ENCODE data around the gene OPCML. TPM values are rescaled to one million over a fixed set of nuclear protein-coding genes. Genes with fewer than 3 reads are reported as not detected.
A peak's percentile ranks its signal among the peaks of the same experiment; 100 is the strongest.

Gene OPCML
- total and polyA plus RNA-seq, 2 experiments from 2014 or later = 1.2 to 4.4 TPM

- TF ChIP-seq CREB1 (CRISPR knock-in tag; IDR thresholded peaks at IDR 0.05; ENCODE audit: low read depth) = no peak
- peaks cover 13% of the 10 kb centered on the region; the same call in 1 of the 2 replicates for H3K9me2 ChIP-seq (ENCODE audit: insufficient read depth)
- peaks cover 31% of the 10 kb centered on the region for H3K4me1 Mint-ChIP-seq
- no peak overlapping the region for H3K4me2 ChIP-seq
- ATAC-seq (no peak), DNase-seq (ENCODE audit: low spot score) (no peak)
- no peaks in the 10 kb centered on the region for H3K79me2 ChIP-seq (replicated peaks; ENCODE audit: insufficient read depth)
- peaks cover 9% of the 10 kb centered on the region for H3K36me3 Mint-ChIP-seq (ENCODE audit: low read depth)
- H3K4me1 ChIP-seq (ENCODE audit: insufficient read depth) = peaks cover 22% of the 10 kb centered on the region
- no peak overlapping the region for H3K27ac Mint-ChIP-seq
- no peak overlapping the region for H3K27ac ChIP-seq (ENCODE audit: low read depth)
- peaks cover 8% of the 10 kb centered on the region; the same call in 2 of the 3 replicates for H3K9me3 Mint-ChIP-seq
- H2AFZ ChIP-seq = no peak overlapping the region
- H4K20me1 ChIP-seq (replicated peaks; ENCODE audit: insufficient read depth) = no peaks in the 10 kb centered on the region
- H3F3A ChIP-seq (replicated peaks; ENCODE audit: low read depth) = no peaks in the 10 kb centered on the region
- H3K27me3 Mint-ChIP-seq (ENCODE audit: insufficient read depth, low read depth, poor library complexity) = peaks cover 5% of the 10 kb centered on the region
- H3K4me3 ChIP-seq = no peak overlapping the region
- no peaks in the 10 kb centered on the region for H3K27me3 ChIP-seq (ENCODE audit: insufficient read depth)
- no peak overlapping the region for H3K4me3 Mint-ChIP-seq
- H3K36me3 ChIP-seq (ENCODE audit: insufficient read depth) = no peaks in the 10 kb centered on the region
These were observed 628.2 kb downstream of the OPCML start for GRCh38 chr11:132904091-132904490.

- Histone ChIP-seq H4K20me1 (replicated peaks; ENCODE audit: insufficient read depth) (no peaks in the 10 kb centered on the region), H3K9me2 (ENCODE audit: insufficient read depth) (peaks cover 34% of the 10 kb centered on the region), H3K27ac (ENCODE audit: low read depth) (peak overlapping the region; percentile 68), H3K27me3 (ENCODE audit: insufficient read depth) (no peaks in the 10 kb centered on the region), H3K4me1 (ENCODE audit: insufficient read depth) (peaks cover 22% of the 10 kb centered on the region), H3K4me2 (peak overlapping the region; percentile 46), H3K4me3 (no peak overlapping the region; the same call in 1 of the 2 replicates), H3F3A (replicated peaks; ENCODE audit: low read depth) (no peaks in the 10 kb centered on the region), H3K36me3 (ENCODE audit: insufficient read depth) (no peaks in the 10 kb centered on the region), H2AFZ (no peak overlapping the region), H3K79me2 (replicated peaks; ENCODE audit: insufficient read depth) (no peaks in the 10 kb centered on the region)
- peak overlapping the region; percentile 23 for H3K27ac Mint-ChIP-seq
- DNase-seq (ENCODE audit: low spot score) (peak; percentile 17), ATAC-seq (peak; percentile 46; the same call in 2 of the 3 replicates)
- peaks cover 26% of the 10 kb centered on the region for H3K4me1 Mint-ChIP-seq
- H3K36me3 Mint-ChIP-seq (ENCODE audit: low read depth) = peaks cover 9% of the 10 kb centered on the region
- TF ChIP-seq, protein P1, sequence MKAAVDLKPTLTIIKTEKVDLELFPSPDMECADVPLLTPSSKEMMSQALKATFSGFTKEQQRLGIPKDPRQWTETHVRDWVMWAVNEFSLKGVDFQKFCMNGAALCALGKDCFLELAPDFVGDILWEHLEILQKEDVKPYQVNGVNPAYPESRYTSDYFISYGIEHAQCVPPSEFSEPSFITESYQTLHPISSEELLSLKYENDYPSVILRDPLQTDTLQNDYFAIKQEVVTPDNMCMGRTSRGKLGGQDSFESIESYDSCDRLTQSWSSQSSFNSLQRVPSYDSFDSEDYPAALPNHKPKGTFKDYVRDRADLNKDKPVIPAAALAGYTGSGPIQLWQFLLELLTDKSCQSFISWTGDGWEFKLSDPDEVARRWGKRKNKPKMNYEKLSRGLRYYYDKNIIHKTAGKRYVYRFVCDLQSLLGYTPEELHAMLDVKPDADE (IDR thresholded peaks at IDR 0.05) = no peak
- peak; percentile 70 for TF ChIP-seq ZNF462 (CRISPR knock-in tag; IDR thresholded peaks at IDR 0.05)
- TF ChIP-seq NANOG (IDR thresholded peaks at IDR 0.05; ENCODE audit: borderline replicate concordance) = peak; percentile 55; the same call in 1 of the 2 replicates
- no peak for TF ChIP-seq STAT1 (IDR thresholded peaks at IDR 0.05; ENCODE audit: unreplicated experiment)
- H3K27me3 Mint-ChIP-seq (ENCODE audit: insufficient read depth, low read depth, poor library complexity) = peaks cover 5% of the 10 kb centered on the region
- peak overlapping the region; percentile 21; the same call in 1 of the 3 replicates for H3K4me3 Mint-ChIP-seq
- H3K9me3 Mint-ChIP-seq = peaks cover 8% of the 10 kb centered on the region; the same call in 2 of the 3 replicates
These were observed 630.4 kb downstream of the OPCML start for GRCh38 chr11:132901638-132902471.

Measured in GM23338 (cell line).